Adrenal gland (tissue), 5 donors: ENCODE data around the gene MFSD12.

ENCODE experiments used
- CTCF ChIP-seq, 6 experiments: fragments of 450-650 bp in 4 of 6; fragments of 200-600 bp in 2 of 6; sonication (generic) in 1 of 6; IDR thresholded peaks; 1 replicate in 5 of 6; 2 replicates in 1 of 6; pipeline versions ENCODE4 v1.5.1 to v1.8.0; 2016 to 2021; ENCODE audit warnings: antibody characterized with exemption in 6 of 6, mild to moderate bottlenecking in 2 of 6, moderate library complexity in 1 of 6
- POLR2A ChIP-seq, 2 donors: fragments of 450-650 bp; IDR thresholded peaks; one replicate each; pipeline ENCODE4 v1.6.1; 2017; ENCODE audit warnings: antibody characterized with exemption in 2 of 2, mild to moderate bottlenecking in 2 of 2, moderate library complexity in 1 of 2
- donor health status: DM: no; HTN: no; CAD: no.

- TF ChIP-seq CTCF (IDR thresholded peaks at IDR 0.05) (no peak), POLR2A (IDR thresholded peaks at IDR 0.05) (no peak)
Observed at GRCh38 chr19:3589949-3590348, 32.6 kb upstream of the MFSD12 start.
